GM21619 (cell line): ENCODE measurements around the gene SCARF2.
"Not testable (repeated sequence)": the region's sequence is repeated elsewhere in the genome, so short reads cannot be mapped to it uniquely, and the experiment has no call there.

Experiments used
- ATAC-seq: cut with Tn5 transposase; IDR thresholded peaks from one replicate; pipeline ENCODE4 v1.9.1; 2021; ENCODE audit not compliant: unreplicated experiment

SCARF2 gene

GRCh38 chr22:20463324-20464095 is 25.9 kb upstream of the SCARF2 start:
- no peak for ATAC-seq

- no peak for ATAC-seq
Observed at GRCh38 chr22:20459862-20460261, 22.2 kb upstream of the SCARF2 start.

GRCh38 chr22:20459152-20459542 is 21.5 kb upstream of the SCARF2 start:
- no peak for ATAC-seq

- no peak for ATAC-seq
Observed at GRCh38 chr22:20458530-20459151, 21.0 kb upstream of the SCARF2 start.

- no peak for ATAC-seq
Observed at GRCh38 chr22:20457506-20458240, 20.0 kb upstream of the SCARF2 start.

- ATAC-seq: no peak
Observed at GRCh38 chr22:20456722-20457076, 19.1 kb upstream of the SCARF2 start.

GRCh38 chr22:20456064-20456721 is 18.6 kb upstream of the SCARF2 start:
- peak; percentile 58 for ATAC-seq

- ATAC-seq: no peak
Observed at GRCh38 chr22:20455709-20456063, 18.1 kb upstream of the SCARF2 start.

- no peak for ATAC-seq
Observed at GRCh38 chr22:20453222-20453621, 15.6 kb upstream of the SCARF2 start.

- no peak for ATAC-seq
Observed at GRCh38 chr22:20451920-20452319, 14.3 kb upstream of the SCARF2 start.

- ATAC-seq: not testable (repeated sequence)
Observed at GRCh38 chr22:20451129-20451778, 13.6 kb upstream of the SCARF2 start.

- ATAC-seq: no peak
Observed at GRCh38 chr22:20450551-20450906, 12.9 kb upstream of the SCARF2 start.

GRCh38 chr22:20449819-20450550 is 12.4 kb upstream of the SCARF2 start:
- no peak for ATAC-seq

GRCh38 chr22:20448630-20449029 is 11.0 kb upstream of the SCARF2 start:
- no peak for ATAC-seq

GRCh38 chr22:20446383-20446970 is 8.9 kb upstream of the SCARF2 start:
- ATAC-seq: no peak

GRCh38 chr22:20444325-20444724 is 6.7 kb upstream of the SCARF2 start:
- ATAC-seq: no peak

- no peak for ATAC-seq
Observed at GRCh38 chr22:20442485-20443284, 5.1 kb upstream of the SCARF2 start.

GRCh38 chr22:20441631-20442484 is 4.2 kb upstream of the SCARF2 start:
- ATAC-seq: no peak
